ENCODE data around the gene KIAA0753. TPM values are rescaled to one million over a fixed set of nuclear protein-coding genes. Genes with fewer than 3 reads are reported as not detected.

The KIAA0753 gene
- total and polyA plus RNA-seq, 3 experiments from 2014 or later = 1.8 to 20.8 (median 18.6) TPM

GRCh38 chr17:6568184-6568758 is 72.2 kb downstream of the KIAA0753 start:
- no peak for DNase-seq
- Mint-ChIP-seq H3K4me1 (no peaks in the 10 kb centered on the region), H3K27ac (no peak overlapping the region), H3K36me3 (peaks cover 0 to 3% (median 0%) of the 10 kb centered on the region in 3 donors), H3K4me3 (no peak overlapping the region), H3K27me3 (peaks cover 12 to 18% of the 10 kb centered on the region in 2 donors), H3K9me3 (no peaks in the 10 kb centered on the region)
- H3K4me1 ChIP-seq (ENCODE audit: insufficient read depth, low read length) = no peaks in the 10 kb centered on the region
- no peak overlapping the region for H3K4me3 ChIP-seq (ENCODE audit: low read length)
- no peaks in the 10 kb centered on the region for H3K9me3 ChIP-seq (ENCODE audit: low read length)
- H3K36me3 ChIP-seq (ENCODE audit: insufficient read depth, low read length) = no peaks in the 10 kb centered on the region
- H3K27ac ChIP-seq (ENCODE audit: low read depth, low read length) = no peak overlapping the region
- ChIA-PET POLR2A (no interaction called here), CTCF (no interaction called here)
- H3K27me3 ChIP-seq (ENCODE audit: insufficient read depth, low read length, poor library complexity, severe bottlenecking) = no peaks in the 10 kb centered on the region

- H3K27ac Mint-ChIP-seq = no peak overlapping the region
- H3K4me3 Mint-ChIP-seq = no peak overlapping the region
- H3K4me1 Mint-ChIP-seq = no peaks in the 10 kb centered on the region
- H3K4me1 ChIP-seq (ENCODE audit: insufficient read depth, low read length) = no peaks in the 10 kb centered on the region
- no peaks in the 10 kb centered on the region for H3K36me3 ChIP-seq (ENCODE audit: insufficient read depth, low read length)
- ChIA-PET CTCF (no interaction called here), POLR2A (no interaction called here)
- no peak for DNase-seq
- H3K27ac ChIP-seq (ENCODE audit: low read depth, low read length) = no peak overlapping the region
- peaks cover 12 to 24% of the 10 kb centered on the region in 2 donors for H3K27me3 Mint-ChIP-seq
- peaks cover 0 to 6% (median 0%) of the 10 kb centered on the region in 3 donors for H3K36me3 Mint-ChIP-seq
- H3K9me3 ChIP-seq (ENCODE audit: low read length) = no peaks in the 10 kb centered on the region
- no peaks in the 10 kb centered on the region for H3K27me3 ChIP-seq (ENCODE audit: insufficient read depth, low read length, poor library complexity, severe bottlenecking)
- no peaks in the 10 kb centered on the region for H3K9me3 Mint-ChIP-seq
- H3K4me3 ChIP-seq (ENCODE audit: low read length) = no peak overlapping the region
Observed at GRCh38 chr17:6567528-6568183, 72.9 kb downstream of the KIAA0753 start.

- Mint-ChIP-seq H3K27me3 (peaks cover 34 to 61% of the 10 kb centered on the region in 2 donors), H3K9me3 (peaks cover 0 to 1% (median 0%) of the 10 kb centered on the region in 5 donors), H3K27ac (no peak overlapping the region), H3K36me3 (peaks cover 0 to 6% (median 0%) of the 10 kb centered on the region in 3 donors), H3K4me1 (peaks cover 0 to 9% (median 5%) of the 10 kb centered on the region in 3 donors), H3K4me3 (no peak overlapping the region)
- Histone ChIP-seq H3K4me3 (ENCODE audit: low read length) (no peak overlapping the region), H3K27ac (ENCODE audit: low read depth, low read length) (no peak overlapping the region), H3K36me3 (ENCODE audit: insufficient read depth, low read length) (no peaks in the 10 kb centered on the region), H3K9me3 (ENCODE audit: low read length) (no peaks in the 10 kb centered on the region), H3K4me1 (ENCODE audit: insufficient read depth, low read length) (no peaks in the 10 kb centered on the region), H3K27me3 (ENCODE audit: insufficient read depth, low read length, poor library complexity, severe bottlenecking) (no peaks in the 10 kb centered on the region)
- CTCF ChIA-PET = no interaction called here
- POLR2A ChIA-PET = no interaction called here
- no peak for DNase-seq
Observed at GRCh38 chr17:6561446-6561845, 79.1 kb downstream of the KIAA0753 start.

GRCh38 chr17:6560496-6560895 is 80.0 kb downstream of the KIAA0753 start:
- Histone ChIP-seq H3K27ac (ENCODE audit: low read depth, low read length) (no peak overlapping the region), H3K9me3 (ENCODE audit: low read length) (no peaks in the 10 kb centered on the region), H3K4me1 (ENCODE audit: insufficient read depth, low read length) (no peaks in the 10 kb centered on the region), H3K36me3 (ENCODE audit: insufficient read depth, low read length) (no peaks in the 10 kb centered on the region), H3K27me3 (ENCODE audit: insufficient read depth, low read length, poor library complexity, severe bottlenecking) (peaks cover 2% of the 10 kb centered on the region), H3K4me3 (ENCODE audit: low read length) (no peak overlapping the region)
- CTCF ChIA-PET = no interaction called here
- POLR2A ChIA-PET = no interaction called here
- H3K36me3 Mint-ChIP-seq = peaks cover 0 to 6% (median 0%) of the 10 kb centered on the region in 3 donors
- peaks cover 0 to 10% (median 5%) of the 10 kb centered on the region in 3 donors for H3K4me1 Mint-ChIP-seq
- peaks cover 0 to 1% (median 0%) of the 10 kb centered on the region in 5 donors for H3K9me3 Mint-ChIP-seq
- H3K4me3 Mint-ChIP-seq = no peak overlapping the region
- H3K27me3 Mint-ChIP-seq = peaks cover 34 to 57% of the 10 kb centered on the region in 2 donors
- no peak for DNase-seq
- H3K27ac Mint-ChIP-seq = peak overlapping the region in 1 of 8 donors; percentile 58

- ChIA-PET CTCF (no interaction called here), POLR2A (no interaction called here)
- no peak overlapping the region for H3K4me3 ChIP-seq (ENCODE audit: low read length)
- no peak overlapping the region for H3K4me3 Mint-ChIP-seq
- peaks cover 3 to 17% (median 8%) of the 10 kb centered on the region in 3 donors for H3K4me1 Mint-ChIP-seq
- H3K9me3 ChIP-seq (ENCODE audit: low read length) = no peaks in the 10 kb centered on the region
- H3K27me3 ChIP-seq (ENCODE audit: insufficient read depth, low read length, poor library complexity, severe bottlenecking) = peaks cover 9% of the 10 kb centered on the region
- no peak overlapping the region for H3K27ac Mint-ChIP-seq
- peaks cover 0 to 6% (median 0%) of the 10 kb centered on the region in 3 donors for H3K36me3 Mint-ChIP-seq
- peaks cover 37 to 62% of the 10 kb centered on the region in 2 donors for H3K27me3 Mint-ChIP-seq
- H3K36me3 ChIP-seq (ENCODE audit: insufficient read depth, low read length) = no peaks in the 10 kb centered on the region
- H3K9me3 Mint-ChIP-seq = peaks cover 0 to 1% (median 0%) of the 10 kb centered on the region in 5 donors
- DNase-seq = no peak
- H3K27ac ChIP-seq (ENCODE audit: low read depth, low read length) = no peak overlapping the region
- no peaks in the 10 kb centered on the region for H3K4me1 ChIP-seq (ENCODE audit: insufficient read depth, low read length)
Observed at GRCh38 chr17:6559753-6560215, 80.7 kb downstream of the KIAA0753 start.

GRCh38 chr17:6558932-6559752 is 81.4 kb downstream of the KIAA0753 start:
- H3K27ac Mint-ChIP-seq = no peak overlapping the region
- peaks cover 6 to 21% (median 10%) of the 10 kb centered on the region in 3 donors for H3K4me1 Mint-ChIP-seq
- Histone ChIP-seq H3K4me1 (ENCODE audit: insufficient read depth, low read length) (no peaks in the 10 kb centered on the region), H3K27ac (ENCODE audit: low read depth, low read length) (no peak overlapping the region), H3K4me3 (ENCODE audit: low read length) (no peak overlapping the region), H3K9me3 (ENCODE audit: low read length) (no peaks in the 10 kb centered on the region), H3K36me3 (ENCODE audit: insufficient read depth, low read length) (no peaks in the 10 kb centered on the region), H3K27me3 (ENCODE audit: insufficient read depth, low read length, poor library complexity, severe bottlenecking) (peaks cover 10% of the 10 kb centered on the region)
- CTCF ChIA-PET = interaction anchor here (0.8 kb wide), 1 partner anchor 11 kb away, joined by 3 read pairs; no protein-coding TSS in a partner anchor
- H3K4me3 Mint-ChIP-seq = no peak overlapping the region
- POLR2A ChIA-PET = no interaction called here
- DNase-seq = peak in 1 of 5 donors; percentile 34
- H3K9me3 Mint-ChIP-seq = peaks cover 0 to 1% (median 0%) of the 10 kb centered on the region in 5 donors
- H3K27me3 Mint-ChIP-seq = peaks cover 39 to 64% of the 10 kb centered on the region in 2 donors
- H3K36me3 Mint-ChIP-seq = peaks cover 0 to 3% (median 0%) of the 10 kb centered on the region in 3 donors

GRCh38 chr17:6558276-6558675 is 82.2 kb downstream of the KIAA0753 start:
- no peak overlapping the region for H3K27ac ChIP-seq (ENCODE audit: low read depth, low read length)
- ChIA-PET POLR2A (no interaction called here), CTCF (interaction anchor here (0.8 kb wide), 1 partner anchor 10 kb away, joined by 3 read pairs; no protein-coding TSS in a partner anchor)
- Mint-ChIP-seq H3K9me3 (peaks cover 0 to 1% (median 0%) of the 10 kb centered on the region in 5 donors), H3K27me3 (peaks cover 35 to 66% of the 10 kb centered on the region in 2 donors), H3K36me3 (peaks cover 0 to 3% (median 0%) of the 10 kb centered on the region in 3 donors), H3K4me3 (no peak overlapping the region), H3K27ac (no peak overlapping the region), H3K4me1 (peaks cover 6 to 21% (median 10%) of the 10 kb centered on the region in 3 donors)
- no peaks in the 10 kb centered on the region for H3K4me1 ChIP-seq (ENCODE audit: insufficient read depth, low read length)
- no peaks in the 10 kb centered on the region for H3K36me3 ChIP-seq (ENCODE audit: insufficient read depth, low read length)
- no peak for DNase-seq
- H3K27me3 ChIP-seq (ENCODE audit: insufficient read depth, low read length, poor library complexity, severe bottlenecking) = peaks cover 10% of the 10 kb centered on the region
- H3K9me3 ChIP-seq (ENCODE audit: low read length) = no peaks in the 10 kb centered on the region
- no peak overlapping the region for H3K4me3 ChIP-seq (ENCODE audit: low read length)

Data from CD8-positive, alpha-beta memory T cell (primary cell).